ENCODE data around the gene G6PC3. TPM values are rescaled to one million over a fixed set of nuclear protein-coding genes. Genes with fewer than 3 reads are reported as not detected.

G6PC3 gene
- total and polyA plus RNA-seq, 7 donors = 8.4 to 45.5 (median 25.7) TPM

GRCh38 chr17:44076716-44077594 lies 6.4 kb downstream of the G6PC3 start:
- H3K4me1 ChIP-seq = peaks cover 0 to 17% (median 14%) of the 10 kb centered on the region in 4 donors
- H3K27me3 ChIP-seq = no peaks in the 10 kb centered on the region
- no peaks in the 10 kb centered on the region for H3K9me3 ChIP-seq
- peaks cover 28 to 76% (median 61%) of the 10 kb centered on the region in 4 donors for H3K36me3 ChIP-seq
- intact Hi-C loops (cut with DNase I) = no loop called here
- TF ChIP-seq POLR2AphosphoS5 (IDR thresholded peaks at IDR 0.05) (no peak), EP300 (IDR thresholded peaks at IDR 0.05) (no peak), POLR2A (IDR thresholded peaks at IDR 0.05) (no peak), CTCF (IDR thresholded peaks at IDR 0.05) (no peak)
- 78 to 81% methylated on average over 6 of the region's 6 CpGs for WGBS, 2 donors
- peak overlapping the region in 1 of 4 donors; percentile 4 for H3K27ac ChIP-seq
- no peak overlapping the region for H3K4me3 ChIP-seq
- no peak for DNase-seq

DNA sequence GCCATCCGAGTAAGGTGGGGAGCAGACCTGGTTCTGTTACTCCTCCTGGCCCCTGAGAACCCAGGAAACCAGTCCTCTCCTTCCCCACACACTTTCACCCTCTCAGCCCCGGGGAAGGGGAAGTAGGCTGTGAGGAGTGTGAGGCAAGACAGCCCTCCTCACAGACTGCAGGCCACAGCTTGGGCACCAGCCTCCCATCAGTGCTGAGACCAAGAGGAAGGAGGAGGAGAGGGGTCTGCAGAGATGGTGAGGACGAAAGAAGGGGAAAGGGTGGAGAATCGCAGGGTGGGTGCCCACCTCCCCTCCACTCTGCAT lies 7.0 kb downstream of the G6PC3 start:
- H3K4me3 ChIP-seq = no peak overlapping the region
- no peaks in the 10 kb centered on the region for H3K9me3 ChIP-seq
- DNase-seq = no peak
- WGBS, 2 donors = 69 to 71% methylated on average over 4 of the region's 4 CpGs
- H3K4me1 ChIP-seq = peaks cover 0 to 11% (median 8%) of the 10 kb centered on the region in 4 donors
- H3K27ac ChIP-seq = no peak overlapping the region
- intact Hi-C loops (cut with DNase I) = no loop called here
- no peaks in the 10 kb centered on the region for H3K27me3 ChIP-seq
- peaks cover 28 to 82% (median 67%) of the 10 kb centered on the region in 4 donors for H3K36me3 ChIP-seq
- TF ChIP-seq POLR2AphosphoS5 (IDR thresholded peaks at IDR 0.05) = no peak
- no peak for TF ChIP-seq CTCF (IDR thresholded peaks at IDR 0.05)
- no peak for TF ChIP-seq POLR2A (IDR thresholded peaks at IDR 0.05)
- no peak for TF ChIP-seq EP300 (IDR thresholded peaks at IDR 0.05)

GRCh38 chr17:44078412-44078811 lies 7.9 kb downstream of the G6PC3 start:
- H3K4me3 ChIP-seq = no peak overlapping the region
- intact Hi-C loops (cut with DNase I) = no loop called here
- TF ChIP-seq POLR2AphosphoS5 (IDR thresholded peaks at IDR 0.05) (no peak), POLR2A (IDR thresholded peaks at IDR 0.05) (no peak), EP300 (IDR thresholded peaks at IDR 0.05) (no peak), CTCF (IDR thresholded peaks at IDR 0.05) (no peak)

DNA sequence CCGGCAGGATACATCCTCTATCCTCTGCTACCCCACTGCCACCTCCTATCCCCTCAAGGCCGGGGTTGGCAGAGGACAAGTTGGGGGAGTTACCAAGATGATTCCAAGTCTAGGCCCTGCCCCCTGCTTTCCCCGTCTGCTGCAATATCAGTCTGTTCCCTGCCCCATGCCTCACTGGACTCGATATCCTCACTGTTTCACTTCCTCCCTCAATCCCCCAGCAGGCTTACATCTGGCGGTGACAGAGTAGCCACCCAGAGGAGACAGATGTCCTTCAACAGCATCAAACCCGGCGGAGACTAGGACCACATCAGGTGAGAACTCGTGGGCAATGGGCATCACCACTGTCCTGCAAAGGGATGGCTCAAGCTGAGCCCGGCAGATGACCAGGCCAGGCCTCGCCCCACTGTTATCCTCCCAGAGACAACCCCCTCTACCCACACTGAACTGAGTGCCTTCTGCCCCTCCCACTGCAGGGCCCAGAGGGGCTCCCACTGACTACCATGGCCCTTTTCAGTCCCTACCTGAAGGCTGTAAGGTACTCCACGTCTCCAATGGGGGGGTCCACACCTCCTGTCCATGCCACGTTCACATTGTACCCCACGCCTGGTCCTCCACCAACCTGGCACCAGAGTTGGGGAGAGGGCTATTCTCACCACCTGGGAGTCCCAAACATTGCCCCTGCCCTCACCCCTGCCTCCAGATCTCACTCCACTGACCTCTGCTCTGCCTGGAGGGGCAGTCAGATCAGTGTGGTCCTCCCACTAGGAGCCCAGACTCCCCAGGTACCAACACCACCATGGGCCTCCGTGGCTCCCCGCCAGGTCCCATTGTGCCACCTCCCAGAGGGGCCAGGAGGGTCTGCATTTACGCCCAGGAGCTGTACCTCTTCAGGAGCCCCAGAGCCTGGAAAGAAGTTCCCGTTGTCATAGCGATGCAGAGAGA lies 9.6 kb downstream of the G6PC3 start:
- Histone ChIP-seq H3K27ac (no peak overlapping the region), H3K4me3 (no peak overlapping the region), H3K36me3 (peaks cover 30 to 98% (median 80%) of the 10 kb centered on the region in 4 donors), H3K4me1 (no peaks in the 10 kb centered on the region), H3K9me3 (no peaks in the 10 kb centered on the region), H3K27me3 (no peaks in the 10 kb centered on the region)
- WGBS, 2 donors = 88 to 89% methylated on average over 18 of the region's 18 CpGs
- TF ChIP-seq POLR2AphosphoS5 (IDR thresholded peaks at IDR 0.05) = no peak
- no peak for TF ChIP-seq POLR2A (IDR thresholded peaks at IDR 0.05)
- no peak for TF ChIP-seq CTCF (IDR thresholded peaks at IDR 0.05)
- no peak for TF ChIP-seq EP300 (IDR thresholded peaks at IDR 0.05)
- intact Hi-C loops (cut with DNase I) = loop anchor here (5.0 kb wide), 1 partner anchor 842 kb away; no protein-coding TSS in a partner anchor
- DNase-seq = no peak

More at GRCh38 chr17:44078412-44078811, 7.9 kb downstream of the G6PC3 start:
- H3K27ac ChIP-seq = no peak overlapping the region
- H3K4me1 ChIP-seq = peaks cover 0 to 3% (median under 1%) of the 10 kb centered on the region in 4 donors
- peaks cover 30 to 91% (median 76%) of the 10 kb centered on the region in 4 donors for H3K36me3 ChIP-seq
- H3K9me3 ChIP-seq = no peaks in the 10 kb centered on the region
- H3K27me3 ChIP-seq = no peaks in the 10 kb centered on the region
- 94 to 95% methylated on average over 19 of the region's 19 CpGs for WGBS, 2 donors
- no peak for DNase-seq

Data from sigmoid colon (tissue), 7 donors.